ENCODE results near the gene CNST.

DNA sequence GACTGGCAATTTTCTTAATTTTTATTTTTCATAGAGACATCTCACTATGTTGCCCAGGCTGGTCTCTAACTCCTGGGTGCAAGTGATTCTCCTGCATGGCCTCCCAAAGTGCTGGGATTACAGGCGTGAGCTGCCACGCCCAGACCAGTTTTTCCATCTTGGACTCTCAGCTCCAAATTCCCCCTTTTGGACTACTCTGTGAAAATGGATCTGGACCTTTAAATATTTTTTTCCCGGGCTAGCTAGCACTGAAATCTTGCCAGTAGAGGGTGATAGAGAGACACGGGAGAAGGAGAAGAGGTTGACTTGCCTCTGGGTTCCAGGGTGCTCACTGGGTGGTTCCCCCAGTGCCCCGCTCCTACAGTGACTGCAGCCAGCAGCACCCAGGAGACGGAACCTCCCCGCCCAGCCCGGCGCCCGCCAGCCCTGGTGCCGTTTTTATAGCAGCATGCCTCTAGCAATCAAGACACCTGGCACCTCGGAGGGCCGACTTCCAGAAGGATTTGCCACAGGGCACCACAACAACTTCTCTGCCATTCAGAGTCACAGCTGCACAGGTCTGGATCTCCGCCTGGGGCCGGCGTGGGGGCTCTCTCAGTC, 123.3 kb downstream of the CNST start:
- no peak for TF ChIP-seq SIN3A (IDR thresholded peaks at IDR 0.05; ENCODE audit: borderline replicate concordance, insufficient read depth, low read length)
- TF ChIP-seq POLR2AphosphoS5 (IDR thresholded peaks at IDR 0.05; ENCODE audit: low read depth, low read length), result no peak
